Upper lobe of left lung (tissue), 4 donors: ENCODE results near the gene ARL5C.

Experiments
- EP300 ChIP-seq, 4 donors: sonication (generic); formaldehyde crosslinking; IDR thresholded peaks; one replicate each; pipeline ENCODE4 v1.5.1; 2017; ENCODE audit warnings: antibody characterized with exemption in 4 of 4, control low read depth in 2 of 4
- POLR2A ChIP-seq, 4 donors: fragments of 450-650 bp; IDR thresholded peaks; one replicate each; pipeline ENCODE4 v1.5.1; 2016 to 2017; ENCODE audit warnings: antibody characterized with exemption in 4 of 4, mild to moderate bottlenecking in 2 of 4
- POLR2AphosphoS5 ChIP-seq, 2 donors: sonication (generic); formaldehyde crosslinking; IDR thresholded peaks; one replicate each; pipeline ENCODE4 v1.5.1; 2017; ENCODE audit warnings: antibody characterized with exemption in 2 of 2
- TF ChIP-seq, protein P1 (sequence below), 6 experiments: fragments of 450-650 bp in 4 of 6; fragments of 200-600 bp in 2 of 6; sonication (generic) in 2 of 6; IDR thresholded peaks; one replicate each; pipeline ENCODE4 v1.5.1; 2016 to 2019; ENCODE audit warnings: antibody characterized with exemption in 6 of 6

DNA sequence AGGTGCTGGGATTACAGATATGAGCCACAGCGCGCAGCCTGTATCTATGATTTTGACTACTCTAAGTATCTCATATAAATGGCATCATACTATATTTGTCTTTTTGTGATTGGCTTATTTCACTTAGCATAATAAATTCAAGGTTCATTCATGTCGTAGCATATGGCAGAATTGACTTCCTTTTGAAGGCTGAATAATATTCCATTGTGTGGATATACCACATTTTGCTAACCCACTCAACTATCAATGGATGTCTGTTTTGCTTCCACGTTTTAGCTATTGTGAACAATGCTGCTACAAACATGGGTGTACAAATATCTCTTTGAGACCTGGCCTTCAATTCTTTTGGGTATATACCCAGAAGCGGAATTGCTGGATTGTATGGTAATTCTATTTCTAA, 24.7 kb downstream of the ARL5C start:
- TF ChIP-seq EP300 (IDR thresholded peaks at IDR 0.05): no peak
- TF ChIP-seq, protein P1, sequence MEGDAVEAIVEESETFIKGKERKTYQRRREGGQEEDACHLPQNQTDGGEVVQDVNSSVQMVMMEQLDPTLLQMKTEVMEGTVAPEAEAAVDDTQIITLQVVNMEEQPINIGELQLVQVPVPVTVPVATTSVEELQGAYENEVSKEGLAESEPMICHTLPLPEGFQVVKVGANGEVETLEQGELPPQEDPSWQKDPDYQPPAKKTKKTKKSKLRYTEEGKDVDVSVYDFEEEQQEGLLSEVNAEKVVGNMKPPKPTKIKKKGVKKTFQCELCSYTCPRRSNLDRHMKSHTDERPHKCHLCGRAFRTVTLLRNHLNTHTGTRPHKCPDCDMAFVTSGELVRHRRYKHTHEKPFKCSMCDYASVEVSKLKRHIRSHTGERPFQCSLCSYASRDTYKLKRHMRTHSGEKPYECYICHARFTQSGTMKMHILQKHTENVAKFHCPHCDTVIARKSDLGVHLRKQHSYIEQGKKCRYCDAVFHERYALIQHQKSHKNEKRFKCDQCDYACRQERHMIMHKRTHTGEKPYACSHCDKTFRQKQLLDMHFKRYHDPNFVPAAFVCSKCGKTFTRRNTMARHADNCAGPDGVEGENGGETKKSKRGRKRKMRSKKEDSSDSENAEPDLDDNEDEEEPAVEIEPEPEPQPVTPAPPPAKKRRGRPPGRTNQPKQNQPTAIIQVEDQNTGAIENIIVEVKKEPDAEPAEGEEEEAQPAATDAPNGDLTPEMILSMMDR (IDR thresholded peaks at IDR 0.05): no peak
- TF ChIP-seq POLR2A (IDR thresholded peaks at IDR 0.05): no peak
- no peak for TF ChIP-seq POLR2AphosphoS5 (IDR thresholded peaks at IDR 0.05)
